SU-DHL-6 (cell line): ENCODE results near the gene CRIM1.

Source experiments
- H2AFZ ChIP-seq: fragments of 200-600 bp; sonication (generic); 2 replicates; pipeline ENCODE4 v1.6.1; 2014; ENCODE audit warnings: low read depth, mild to moderate bottlenecking, moderate library complexity, mixed read lengths, antibody characterized with exemption, low read length; ENCODE audit not compliant: severe bottlenecking
- H3F3A ChIP-seq: fragments of 200-600 bp; shearing (Covaris generic); 2 replicates; pipeline ENCODE4 v1.6.0; 2016; ENCODE audit warnings: antibody characterized with exemption, mild to moderate bottlenecking; ENCODE audit not compliant: insufficient read depth
- H3K27ac ChIP-seq: fragments of 200-600 bp; sonication (generic); 2 replicates; pipeline ENCODE4 v1.5.1; 2016; ENCODE audit warnings: low read depth, mild to moderate bottlenecking, low read length, moderate library complexity, mixed read lengths
- H3K27me3 ChIP-seq: fragments of 200-600 bp; sonication (generic), shearing (Covaris generic); 2 replicates; pipeline ENCODE4 v1.6.0; 2014; ENCODE audit warnings: mild to moderate bottlenecking, low read length
- H3K36me3 ChIP-seq: fragments of 200-600 bp; sonication (generic); 2 replicates; pipeline ENCODE4 v1.6.1; 2014; ENCODE audit warnings: mild to moderate bottlenecking, low read length, mixed read lengths
- H3K4me2 ChIP-seq: fragments of 300-600, 200-600 bp; shearing (Covaris generic), sonication (generic); 2 replicates; pipeline ENCODE4 v1.6.0; 2014; ENCODE audit warnings: low read length, low read depth, mild to moderate bottlenecking; ENCODE audit not compliant: poor library complexity, severe bottlenecking
- H3K4me3 ChIP-seq: fragments of 200-600 bp; sonication (generic); 2 replicates; pipeline ENCODE4 v1.5.1; 2014; ENCODE audit warnings: antibody characterized with exemption, low read length, mild to moderate bottlenecking, mixed read lengths; ENCODE audit not compliant: insufficient read depth, poor library complexity, severe bottlenecking
- H3K79me2 ChIP-seq: fragments of 200-600 bp; sonication (generic); 2 replicates; pipeline ENCODE4 v1.6.1; 2014; ENCODE audit warnings: mild to moderate bottlenecking, low read length, moderate library complexity; ENCODE audit not compliant: insufficient read depth
- H3K9ac ChIP-seq: fragments of 200-600 bp; sonication (generic); 2 replicates; pipeline ENCODE4 v1.7.0; 2014; ENCODE audit warnings: mild to moderate bottlenecking, low read length
- H3K9me2 ChIP-seq: fragments of 200-600 bp; sonication (generic); replicated peaks from 2 replicates; pipeline ENCODE4 v1.6.1; 2014; ENCODE audit warnings: low read length; ENCODE audit not compliant: insufficient read depth
- H3K9me3 ChIP-seq: fragments of 200-600 bp; sonication (generic); 2 replicates; pipeline ENCODE4 v1.6.1; 2014; ENCODE audit warnings: low read length, mixed read lengths; ENCODE audit not compliant: insufficient read depth
- H4K20me1 ChIP-seq: fragments of 200-600 bp; sonication (generic); 2 replicates; pipeline ENCODE4 v1.6.1; 2014; ENCODE audit warnings: low read depth, mild to moderate bottlenecking, antibody characterized with exemption, low read length, moderate library complexity, mixed read lengths
- CTCF ChIP-seq: fragments of 200-600 bp; sonication (generic); IDR thresholded peaks from one replicate; pipeline ENCODE4 v1.5.1; 2017; ENCODE audit warnings: antibody characterized with exemption, mild to moderate bottlenecking, low read length, moderate library complexity; ENCODE audit not compliant: insufficient read depth, poor library complexity, severe bottlenecking
- EZH2phosphoT487 ChIP-seq: fragments of 200-600 bp; sonication (generic), shearing (Covaris generic); conservative IDR thresholded peaks from 2 replicates; pipeline ENCODE4 v1.6.1; 2018; ENCODE audit warnings: mild to moderate bottlenecking, antibody characterized with exemption, low read length, moderate library complexity, mixed read lengths

CRIM1 gene

GRCh38 chr2:36352701-36353100 is 2.9 kb upstream of the CRIM1 start:
- H2AFZ ChIP-seq = no peak overlapping the region
- H3K27ac ChIP-seq = no peak overlapping the region
- H3K9me2 ChIP-seq = no peaks in the 10 kb centered on the region
- H4K20me1 ChIP-seq = no peaks in the 10 kb centered on the region
- no peak overlapping the region for H3K4me3 ChIP-seq
- no peaks in the 10 kb centered on the region for H3F3A ChIP-seq
- H3K9ac ChIP-seq = no peak overlapping the region
- no peaks in the 10 kb centered on the region for H3K9me3 ChIP-seq
- no peak overlapping the region for H3K4me2 ChIP-seq
- H3K79me2 ChIP-seq = no peaks in the 10 kb centered on the region
- no peaks in the 10 kb centered on the region for H3K27me3 ChIP-seq
- no peaks in the 10 kb centered on the region for H3K36me3 ChIP-seq
- TF ChIP-seq CTCF (no peak), EZH2phosphoT487 (no peak)

- Histone ChIP-seq H3K4me2 (no peak overlapping the region), H3K9ac (no peak overlapping the region), H3K36me3 (no peaks in the 10 kb centered on the region), H3K9me2 (no peaks in the 10 kb centered on the region), H3K27me3 (no peaks in the 10 kb centered on the region), H3K4me3 (no peak overlapping the region), H3K27ac (no peak overlapping the region), H4K20me1 (no peaks in the 10 kb centered on the region), H2AFZ (no peak overlapping the region), H3K79me2 (no peaks in the 10 kb centered on the region), H3F3A (no peaks in the 10 kb centered on the region), H3K9me3 (no peaks in the 10 kb centered on the region)
- TF ChIP-seq CTCF (no peak), EZH2phosphoT487 (no peak)
Measured at GRCh38 chr2:36354811-36355150, 797 bp upstream of the CRIM1 start.

- H3F3A ChIP-seq = no peaks in the 10 kb centered on the region
- H2AFZ ChIP-seq = no peak overlapping the region
- H3K36me3 ChIP-seq = no peaks in the 10 kb centered on the region
- H3K9ac ChIP-seq = no peak overlapping the region
- no peak overlapping the region for H3K4me3 ChIP-seq
- H3K27ac ChIP-seq = no peak overlapping the region
- H3K4me2 ChIP-seq = no peak overlapping the region
- H3K27me3 ChIP-seq = no peaks in the 10 kb centered on the region
- no peaks in the 10 kb centered on the region for H3K79me2 ChIP-seq
- H4K20me1 ChIP-seq = no peaks in the 10 kb centered on the region
- H3K9me3 ChIP-seq = no peaks in the 10 kb centered on the region
- no peak for TF ChIP-seq EZH2phosphoT487
- TF ChIP-seq CTCF = no peak
- H3K9me2 ChIP-seq = no peaks in the 10 kb centered on the region
Measured at GRCh38 chr2:36355890-36356297, 316 bp downstream of the CRIM1 start.

GRCh38 chr2:36356298-36356989 is 866 bp downstream of the CRIM1 start:
- Histone ChIP-seq H4K20me1 (no peaks in the 10 kb centered on the region), H3K4me2 (no peak overlapping the region), H3K4me3 (no peak overlapping the region), H3K9me2 (no peaks in the 10 kb centered on the region), H3K36me3 (no peaks in the 10 kb centered on the region), H3K9me3 (no peaks in the 10 kb centered on the region), H3K79me2 (no peaks in the 10 kb centered on the region), H3K27me3 (no peaks in the 10 kb centered on the region), H3K27ac (no peak overlapping the region), H3F3A (no peaks in the 10 kb centered on the region), H3K9ac (no peak overlapping the region), H2AFZ (no peak overlapping the region)
- TF ChIP-seq CTCF (no peak), EZH2phosphoT487 (no peak)
